SK-N-SH (cell line): ENCODE data around the gene WFDC9.

Source experiments
- CTCF ChIP-seq: fragments of 200-600 bp; sonication (generic); IDR thresholded peaks from 2 replicates; pipeline ENCODE4 v1.6.1; 2017; ENCODE audit warnings: antibody characterized with exemption, mild to moderate bottlenecking, moderate library complexity
- EZH2phosphoT487 ChIP-seq: fragments of 200-600 bp; sonication (generic); IDR thresholded peaks from 2 replicates; pipeline ENCODE4 v1.6.1; 2017; ENCODE audit warnings: low read depth, mixed run types, mild to moderate bottlenecking, antibody characterized with exemption, moderate library complexity, borderline replicate concordance
- FOSL2 ChIP-seq: IDR thresholded peaks from 2 replicates; pipeline ENCODE4 v1.4.0; 2012; ENCODE audit warnings: low read depth, mild to moderate bottlenecking, moderate library complexity, borderline replicate concordance
- GATA2 ChIP-seq: sonication (generic); formaldehyde crosslinking; IDR thresholded peaks from 2 replicates; pipeline ENCODE4 v1.5.0; 2020; ENCODE audit warnings: mild to moderate bottlenecking, missing genetic modification reagents
- PBX3 ChIP-seq: IDR thresholded peaks from 2 replicates; pipeline ENCODE4; 2012
- RCOR1 ChIP-seq: fragments of 150-350 bp; IDR thresholded peaks from 2 replicates; pipeline ENCODE4 v1.6.1; 2017; ENCODE audit warnings: antibody characterized with exemption, low read length
- REST ChIP-seq: IDR thresholded peaks from 2 replicates; pipeline ENCODE4 v1.6.1; 2012; ENCODE audit warnings: mild to moderate bottlenecking, low read depth, low read length, moderate library complexity
- RXRA ChIP-seq: IDR thresholded peaks from 2 replicates; pipeline ENCODE4 v1.4.0; 2012; ENCODE audit warnings: low read depth, mild to moderate bottlenecking, borderline replicate concordance
- SMC3 ChIP-seq: IDR thresholded peaks from 2 replicates; pipeline ENCODE4 v1.6.1; 2012; ENCODE audit warnings: low read depth, low read length, improper control_type of control experiment
- ZBTB33 ChIP-seq: IDR thresholded peaks from 2 replicates; pipeline ENCODE4 v1.4.0; 2012; ENCODE audit warnings: low read depth, borderline replicate concordance

DNA sequence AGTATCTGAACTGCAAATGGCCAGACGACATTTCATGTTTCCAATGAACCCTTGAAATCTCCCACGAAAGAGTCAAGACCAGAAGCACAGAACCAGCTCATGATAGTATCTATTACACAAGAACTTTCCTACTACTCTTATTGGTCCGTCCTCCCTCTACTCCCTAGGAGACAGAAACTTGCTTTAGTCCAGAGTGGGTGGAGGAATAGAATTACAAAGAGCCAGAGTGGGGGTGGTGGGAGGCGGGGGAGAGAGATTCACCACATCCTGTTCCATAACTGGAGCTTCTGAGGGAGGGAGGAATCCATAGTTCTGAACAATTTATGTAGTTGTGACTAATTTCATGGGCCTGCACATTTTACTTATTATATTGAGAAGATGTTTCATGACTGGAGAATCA, 20.0 kb downstream of the WFDC9 start:
- TF ChIP-seq CTCF (no peak), FOSL2 (no peak), EZH2phosphoT487 (no peak), SMC3 (no peak), RXRA (no peak), PBX3 (no peak), REST (no peak), GATA2 (CRISPR knock-in tag) (no peak), ZBTB33 (no peak), RCOR1 (no peak)
